HepG2 (cell line): ENCODE measurements around the gene M1AP. TPM values are rescaled to one million over a fixed set of nuclear protein-coding genes. Genes with fewer than 3 reads are reported as not detected.

Experiments used
- ATAC-seq: fragments of 200-7000 bp; cut with Tn5 transposase; 3 replicates; pipeline ENCODE4 v1.9.1; 2020; ENCODE audit warnings: mild to moderate bottlenecking, moderate library complexity
- BruUV-seq: library from RNA; stranded (reverse); fragments of 400-500 nt; replicated peaks from 2 replicates; lab custom pipeline; 2021; lab: Mats Ljungman, UMichigan
- CTCF ChIA-PET: fragments of 300-600 bp; formaldehyde crosslinking; extraction: SDS; loops from one replicate; lab custom pipeline; 2021; ENCODE audit warnings: low total read pairs, inconsistent platforms, low intra/inter-chr PET ratio; lab: Yijun Ruan, JAX
- POLR2A ChIA-PET: fragments of 350-600 bp; sonication (Branson Sonifier 250); formaldehyde crosslinking; loops from one replicate; lab custom pipeline; 2020; ENCODE audit warnings: antibody characterized with exemption, inconsistent platforms; lab: Yijun Ruan, JAX
- DNase-seq: peaks from one replicate; pipeline ENCODE4 v3.0.0-alpha.2; 2015; ENCODE audit warnings: low spot score
- FAIRE-seq: peaks from 3 replicates; lab custom pipeline; 2011; peaks lifted over from hg19 to GRCh38; lab: Jason Lieb, UNC
- H2AFZ ChIP-seq: one replicate; pipeline ENCODE4 v1.6.1; 2011; ENCODE audit warnings: low read length, inconsistent platforms
- H3K27ac ChIP-seq: fragments of 300-600 bp; 3 replicates; pipeline ENCODE4 v1.8.0; 2011; ENCODE audit warnings: mixed run types, mild to moderate bottlenecking, mixed read lengths, low read length, inconsistent platforms; ENCODE audit not compliant: insufficient read depth; ENCODE audit errors: extremely low read length
- H3K27me3 ChIP-seq, 2 experiments: fragments of 200-600 bp in 1 of 2; 2 replicates in 1 of 2; 3 replicates in 1 of 2; pipeline versions ENCODE4 v1.6.0 to v1.8.0; 2011; ENCODE audit warnings: low read length in 2 of 2, mild to moderate bottlenecking in 2 of 2, moderate library complexity in 2 of 2, inconsistent platforms in 1 of 2; ENCODE audit not compliant: insufficient read depth in 2 of 2, control insufficient read depth in 1 of 2
- H3K36me3 ChIP-seq, 2 experiments: fragments of 200-600 bp in 1 of 2; replicated peaks in 1 of 2; 2 replicates in 1 of 2; 3 replicates in 1 of 2; pipeline versions ENCODE4 v1.5.1 to v1.8.0; 2011; ENCODE audit warnings: low read length in 2 of 2, inconsistent platforms in 1 of 2; ENCODE audit not compliant: insufficient read depth in 2 of 2, control insufficient read depth in 1 of 2
- H3K4me1 ChIP-seq: 2 replicates; pipeline ENCODE4 v1.5.1; 2012; ENCODE audit warnings: low read length, inconsistent platforms; ENCODE audit not compliant: insufficient read depth
- H3K4me2 ChIP-seq: 2 replicates; pipeline ENCODE4 v1.6.0; 2011; ENCODE audit warnings: low read depth, low read length, inconsistent platforms
- H3K4me3 ChIP-seq, 3 experiments: fragments of 200-600 bp in 1 of 3; sonication (generic), shearing (Covaris generic) in 1 of 3; replicated peaks in 1 of 3; 2 replicates each; pipeline ENCODE4 v1.5.1; 2011 to 2016; ENCODE audit warnings: low read length in 3 of 3, inconsistent platforms in 2 of 3, low read depth in 2 of 3, mild to moderate bottlenecking in 2 of 3, control low read depth in 1 of 3, mixed read lengths in 1 of 3; ENCODE audit not compliant: insufficient read depth in 1 of 3
- H3K79me2 ChIP-seq: one replicate; pipeline ENCODE4 v1.6.1; 2011; ENCODE audit warnings: low read length, inconsistent platforms; ENCODE audit not compliant: insufficient read depth
- H3K9ac ChIP-seq: 2 replicates; pipeline ENCODE4 v1.6.0; 2011; ENCODE audit warnings: mild to moderate bottlenecking, low read depth, low read length, inconsistent platforms; ENCODE audit not compliant: insufficient read depth
- H3K9me3 ChIP-seq: 2 replicates; pipeline ENCODE4 v1.5.1; 2012; ENCODE audit warnings: mild to moderate bottlenecking, low read length
- H4K20me1 ChIP-seq: 2 replicates; pipeline ENCODE4 v1.6.0; 2011; ENCODE audit warnings: inconsistent platforms, mild to moderate bottlenecking, low read length, moderate library complexity; ENCODE audit not compliant: insufficient read depth
- CREM ChIP-seq, 2 experiments: sonication (generic) in 1 of 2; formaldehyde crosslinking in 1 of 2; IDR thresholded peaks; 2 replicates each; pipeline versions ENCODE4 v1.4.0 to v1.6.1; 2016 to 2020; ENCODE audit warnings: antibody characterized with exemption in 1 of 2, mild to moderate bottlenecking in 1 of 2, missing genetic modification reagents in 1 of 2
- HNF4G ChIP-seq, 2 experiments: sonication (generic) in 1 of 2; formaldehyde crosslinking in 1 of 2; IDR thresholded peaks; 2 replicates each; pipeline versions ENCODE4 v1.4.0 to v1.6.1; 2011 to 2020; ENCODE audit warnings: borderline replicate concordance in 2 of 2, low read depth in 2 of 2, mild to moderate bottlenecking in 2 of 2, low read length in 1 of 2, missing genetic modification reagents in 1 of 2, moderate library complexity in 1 of 2
- MAZ ChIP-seq, 2 experiments: sonication (generic) in 1 of 2; formaldehyde crosslinking in 1 of 2; IDR thresholded peaks; 2 replicates each; pipeline versions ENCODE4 v1.5.0 to v1.6.1; 2012 to 2020; ENCODE audit warnings: low read depth in 2 of 2, mild to moderate bottlenecking in 2 of 2, borderline replicate concordance in 1 of 2, improper control_type of control experiment in 1 of 2, low read length in 1 of 2, missing genetic modification reagents in 1 of 2, moderate library complexity in 1 of 2
- NCOR1 ChIP-seq: fragments of 200-600 bp; sonication (generic); IDR thresholded peaks from 2 replicates; pipeline ENCODE4 v1.7.0; 2017; ENCODE audit warnings: antibody characterized with exemption, low read length, borderline replicate concordance
- RBM22 ChIP-seq: fragments of 200-400 bp; formaldehyde crosslinking; optimal IDR thresholded peaks from 2 replicates; pipeline ENCODE3; 2017; ENCODE audit warnings: mild to moderate bottlenecking, low read length, moderate library complexity
- ZFP91 ChIP-seq: sonication (generic); formaldehyde crosslinking; IDR thresholded peaks from 2 replicates; pipeline ENCODE4 v1.9.0; 2022; ENCODE audit warnings: missing genetic modification reagents, mild to moderate bottlenecking, borderline replicate concordance
- ZNF205 ChIP-seq: IDR thresholded peaks from 2 replicates; pipeline ENCODE4 v1.6.1; 2018; ENCODE audit warnings: missing biosample characterization, missing genetic modification reagents
- ZNF362 ChIP-seq: sonication (generic); formaldehyde crosslinking; IDR thresholded peaks from 2 replicates; pipeline ENCODE4 v1.4.0; 2020; ENCODE audit warnings: missing genetic modification reagents, mild to moderate bottlenecking, borderline replicate concordance
- WGBS: methylation state at CpG from one replicate; pipeline ENCODE4 v1.1.6; 2017; ENCODE audit warnings: low lambda C conversion rate; 5-methylcytosine and 5-hydroxymethylcytosine counted together
- in situ Hi-C: cut with HindIII; loops from 2 replicates; pipeline ENCODE4 v1.10.0; 2017; ENCODE audit warnings: low pct_unique_long_range_greater_than_20kb; ENCODE audit not compliant: extremely low pct_ligation_motif_present
- intact Hi-C: fragments of 100-400 bp; cut with micrococcal nuclease; formaldehyde crosslinking; loops from one replicate; pipeline ENCODE4 v1.10.0; 2022; ENCODE audit not compliant: unreplicated experiment
- polyA plus RNA-seq, 8 experiments: library from polyadenylated mRNA; depleted of rRNA in 3 of 8; stranded (reverse) in 7 of 8; unstranded in 1 of 8; fragments of >200 nt; fragmentation: Illumina TruSeq in 4 of 8; extraction: Trizol in 4 of 8; gene quantifications; 2 replicates each; pipeline versions ENCODE4 v1.2.1 to v1.2.3, GENCODE V29; 2011 to 2016; ENCODE audit warnings: low read depth in 4 of 8, missing spikeins in 1 of 8, mixed read lengths in 1 of 8; ENCODE audit not compliant: insufficient read depth in 1 of 8
- total RNA-seq, 5 experiments: library from RNA; depleted of rRNA; stranded (reverse); fragments of >200 nt; fragmentation: Illumina TruSeq; extraction: Trizol; gene quantifications; 2 replicates each; pipeline ENCODE4 v1.2.3, GENCODE V29; 2016; ENCODE audit warnings: low read depth in 1 of 5

Gene M1AP
- total and polyA plus RNA-seq, 2 of the 13 experiments (the other 11 are each of a cell fraction or from before 2014, with no cell fraction given), result not detected

- Histone ChIP-seq H3K4me1 (no peaks in the 10 kb centered on the region), H3K79me2 (no peaks in the 10 kb centered on the region), H2AFZ (no peak overlapping the region), H3K9me3 (no peaks in the 10 kb centered on the region), H3K36me3 (peaks cover 0 to under 1% of the 10 kb centered on the region in 2 experiments; a peak in 2 of 5 replicates), H3K27me3 (no peaks in the 10 kb centered on the region), H3K4me3 (no peak overlapping the region), H4K20me1 (no peaks in the 10 kb centered on the region), H3K9ac (no peak overlapping the region), H3K4me2 (no peak overlapping the region), H3K27ac (no peak overlapping the region)
- in situ Hi-C loops (no loop called here), intact Hi-C loops (no loop called here)
- TF ChIP-seq MAZ (IDR thresholded peaks at IDR 0.05; ENCODE audit: borderline replicate concordance, low read depth, low read length) (no peak), MAZ (CRISPR knock-in tag; IDR thresholded peaks at IDR 0.05; ENCODE audit: low read depth) (no peak), ZFP91 (CRISPR knock-in tag) (no peak), CREM (IDR thresholded peaks at IDR 0.05) (no peak), CREM (CRISPR knock-in tag; IDR thresholded peaks at IDR 0.05) (no peak), ZNF362 (no peak), HNF4G (IDR thresholded peaks at IDR 0.05; ENCODE audit: borderline replicate concordance, low read depth, low read length) (no peak), HNF4G (CRISPR knock-in tag; IDR thresholded peaks at IDR 0.05; ENCODE audit: borderline replicate concordance, low read depth) (no peak), NCOR1 (no peak), RBM22 (no peak), ZNF205 (CRISPR knock-in tag) (no peak)
- no peak for FAIRE-seq
- no peak for ATAC-seq
- CTCF ChIA-PET, result no interaction called here
- WGBS, result 87% methylated on average over 7 of the region's 7 CpGs
- no peak for DNase-seq
- POLR2A ChIA-PET, result no interaction called here
- no TSS peak for BruUV-seq
These were observed 22.1 kb upstream of the M1AP start for GRCh38 chr2:74670263-74670662.
